ENCODE data around the gene KDM7A. TPM values are rescaled to one million over a fixed set of nuclear protein-coding genes. Genes with fewer than 3 reads are reported as not detected.

Gene KDM7A
- total and polyA plus RNA-seq, 8 donors = 2.3 to 49.8 (median 17.9) TPM

DNA sequence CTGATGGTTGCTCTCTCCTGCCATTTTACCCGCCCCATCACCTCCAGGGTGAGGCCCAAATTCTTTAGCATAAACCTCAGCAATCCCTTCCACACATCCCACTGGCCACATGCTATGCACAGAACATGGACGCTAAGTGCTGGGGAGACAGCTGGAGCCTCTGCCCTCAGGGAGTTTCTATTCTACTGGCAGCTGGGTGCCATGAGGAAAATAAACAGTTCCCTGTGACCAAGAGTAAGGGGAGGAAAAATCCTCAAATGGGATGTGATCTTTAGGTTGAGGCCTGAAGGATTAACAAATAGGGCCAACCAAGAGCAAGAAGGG lies 115.2 kb downstream of the KDM7A start:
- Histone ChIP-seq H3K36me3 (peaks cover 6 to 12% (median 12%) of the 10 kb centered on the region in 4 donors), H3K9me3 (peaks cover 0 to 5% (median 3%) of the 10 kb centered on the region in 4 donors), H3K27ac (peak overlapping the region; percentile 91 to 97 (median 95)), H3K27me3 (no peaks in the 10 kb centered on the region), H3K4me3 (peak overlapping the region; percentile 66 to 80 (median 74)), H3K4me1 (peaks cover 36 to 47% (median 41%) of the 10 kb centered on the region in 4 donors)
- 92 to 98% (median 95%) methylated on average over 2 of the region's 2 CpGs for whole genome bisulfite sequencing, 5 donors
- intact Hi-C loops (cut with DNase I; ENCODE audit: low total_unique reads) = no loop called here
- TF ChIP-seq POLR2A (IDR thresholded peaks at IDR 0.05) = no peak
- no peak for TF ChIP-seq POLR2AphosphoS5 (IDR thresholded peaks at IDR 0.05)
- no peak for TF ChIP-seq EP300 (IDR thresholded peaks at IDR 0.05)
- no peak for TF ChIP-seq CTCF (IDR thresholded peaks at IDR 0.05)
- no peak for DNase-seq

- peak overlapping the region in 3 of 4 donors; percentile 66 to 75 (median 74) for H3K4me3 ChIP-seq
- peaks cover 36 to 47% (median 41%) of the 10 kb centered on the region in 4 donors for H3K4me1 ChIP-seq
- H3K36me3 ChIP-seq = peaks cover 9 to 18% (median 17%) of the 10 kb centered on the region in 4 donors
- intact Hi-C loops (cut with DNase I; ENCODE audit: low total_unique reads) = no loop called here
- TF ChIP-seq POLR2A (IDR thresholded peaks at IDR 0.05) (no peak), CTCF (IDR thresholded peaks at IDR 0.05) (no peak), POLR2AphosphoS5 (IDR thresholded peaks at IDR 0.05) (no peak), EP300 (IDR thresholded peaks at IDR 0.05) (no peak)
- DNase-seq = peak; percentile 43 to 69
- H3K9me3 ChIP-seq = no peaks in the 10 kb centered on the region
- H3K27me3 ChIP-seq = no peaks in the 10 kb centered on the region
- H3K27ac ChIP-seq = peak overlapping the region; percentile 39 to 96 (median 95)
- WGBS, 5 donors = 62 to 82% (median 71%) methylated on average over 11 of the region's 11 CpGs
Observed at GRCh38 chr7:140060788-140061606, 115.8 kb downstream of the KDM7A start.

DNA sequence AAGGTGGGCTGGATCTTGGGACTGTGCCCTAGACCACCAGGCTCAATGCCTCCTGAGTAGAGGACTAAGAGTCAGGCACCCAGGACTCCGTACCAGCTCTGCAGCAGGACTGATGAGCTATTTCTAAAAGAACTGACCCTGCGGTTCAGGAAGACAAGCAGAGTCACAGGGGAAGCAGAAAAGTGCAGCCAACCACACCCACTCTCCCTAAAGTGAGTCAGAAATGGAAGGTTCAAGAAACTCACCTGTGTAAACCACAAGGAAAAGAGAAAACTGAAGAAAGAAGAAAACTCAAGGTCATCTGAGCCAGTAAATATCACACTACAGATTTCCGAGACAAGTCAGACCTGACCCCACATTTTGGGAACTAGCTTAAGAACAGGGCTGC lies 116.5 kb downstream of the KDM7A start:
- peaks cover 9 to 23% (median 21%) of the 10 kb centered on the region in 4 donors for H3K36me3 ChIP-seq
- H3K4me3 ChIP-seq = peak overlapping the region in 1 of 4 donors; percentile 74
- peaks cover 36 to 47% (median 41%) of the 10 kb centered on the region in 4 donors for H3K4me1 ChIP-seq
- intact Hi-C loops (cut with DNase I; ENCODE audit: low total_unique reads) = no loop called here
- H3K27ac ChIP-seq = peak overlapping the region; percentile 28 to 96 (median 95)
- no peak for TF ChIP-seq POLR2A (IDR thresholded peaks at IDR 0.05)
- TF ChIP-seq EP300 (IDR thresholded peaks at IDR 0.05) = no peak
- TF ChIP-seq CTCF (IDR thresholded peaks at IDR 0.05) = no peak
- TF ChIP-seq POLR2AphosphoS5 (IDR thresholded peaks at IDR 0.05) = no peak
- no peaks in the 10 kb centered on the region for H3K27me3 ChIP-seq
- WGBS, 5 donors = 75 to 84% (median 81%) methylated on average over 3 of the region's 3 CpGs
- no peaks in the 10 kb centered on the region for H3K9me3 ChIP-seq
- no peak for DNase-seq

- Histone ChIP-seq H3K27me3 (no peaks in the 10 kb centered on the region), H3K36me3 (peaks cover 9 to 25% (median 22%) of the 10 kb centered on the region in 4 donors), H3K4me1 (peaks cover 36 to 50% (median 41%) of the 10 kb centered on the region in 4 donors), H3K27ac (peak overlapping the region; percentile 77 to 96 (median 95)), H3K9me3 (no peaks in the 10 kb centered on the region), H3K4me3 (peak overlapping the region in 1 of 4 donors; percentile 14)
- TF ChIP-seq EP300 (IDR thresholded peaks at IDR 0.05) (no peak), POLR2AphosphoS5 (IDR thresholded peaks at IDR 0.05) (peak in 2 of 3 donors; percentile 28 to 78)
- intact Hi-C loops (cut with DNase I; ENCODE audit: low total_unique reads) = no loop called here
- 29 to 48% (median 38%) methylated on average over 12 of the region's 12 CpGs for WGBS, 5 donors
- DNase-seq = peak; percentile 92 to 95
Observed at GRCh38 chr7:140059273-140060242, 117.2 kb downstream of the KDM7A start.
